Type B pancreatic cell (in vitro differentiated cells): ENCODE data around the gene NEIL1. TPM values are rescaled to one million over a fixed set of nuclear protein-coding genes. Genes with fewer than 3 reads are reported as not detected.

Source experiments
- DNase-seq: peaks from one replicate; pipeline ENCODE4 v3.0.0; 2021; ENCODE audit warnings: mixed read lengths; ENCODE audit not compliant: unreplicated experiment; ENCODE audit errors: extremely low spot score
- H3K27ac Mint-ChIP-seq: 2 replicates; pipeline ENCODE4 v1.8.0; 2021; ENCODE audit warnings: mild to moderate bottlenecking, mixed read lengths
- H3K27me3 Mint-ChIP-seq: 2 replicates; pipeline ENCODE4 v1.8.0; 2021; ENCODE audit warnings: mixed read lengths
- H3K36me3 Mint-ChIP-seq: 2 replicates; pipeline ENCODE4 v1.8.0; 2021; ENCODE audit warnings: mixed read lengths
- H3K4me1 Mint-ChIP-seq: one replicate; pipeline ENCODE4 v1.8.0; 2021; ENCODE audit warnings: mixed read lengths; ENCODE audit not compliant: unreplicated experiment
- H3K4me3 Mint-ChIP-seq: 2 replicates; pipeline ENCODE4 v1.8.0; 2021; ENCODE audit warnings: mild to moderate bottlenecking, mixed read lengths
- H3K9me3 Mint-ChIP-seq: 2 replicates; pipeline ENCODE4 v1.8.0; 2021; ENCODE audit warnings: mixed read lengths
- CTCF ChIP-seq: fragments of 200-600 bp; sonication (generic); conservative IDR thresholded peaks from 2 replicates; pipeline ENCODE4 v1.5.0; 2021; ENCODE audit warnings: antibody characterized with exemption, mild to moderate bottlenecking
- total RNA-seq: library from RNA; stranded (reverse); gene quantifications from 2 replicates; pipeline ENCODE4 v1.2.1, GENCODE V29; 2021; ENCODE audit warnings: low replicate concordance

The NEIL1 gene
- total RNA-seq, 1 donor from 2014 or later, result 40.4 TPM

- Mint-ChIP-seq H3K36me3 (peaks cover 6% of the 10 kb centered on the region), H3K9me3 (no peaks in the 10 kb centered on the region), H3K27ac (no peak overlapping the region), H3K4me3 (no peak overlapping the region), H3K27me3 (no peaks in the 10 kb centered on the region), H3K4me1 (peaks cover 11% of the 10 kb centered on the region)
- no peak for DNase-seq
- no peak for TF ChIP-seq CTCF
Measured at GRCh38 chr15:75366163-75366562, 19.3 kb downstream of the NEIL1 start.

GRCh38 chr15:75367006-75367405 is 20.2 kb downstream of the NEIL1 start:
- Mint-ChIP-seq H3K27ac (no peak overlapping the region), H3K27me3 (no peaks in the 10 kb centered on the region), H3K9me3 (no peaks in the 10 kb centered on the region), H3K36me3 (peaks cover 7% of the 10 kb centered on the region), H3K4me3 (peak overlapping the region; percentile 19), H3K4me1 (peaks cover 11% of the 10 kb centered on the region)
- no peak for DNase-seq
- no peak for TF ChIP-seq CTCF

GRCh38 chr15:75367406-75367912 is 20.6 kb downstream of the NEIL1 start:
- peaks cover 7% of the 10 kb centered on the region for H3K36me3 Mint-ChIP-seq
- no peak for TF ChIP-seq CTCF

GRCh38 chr15:75367913-75368688 is 21.3 kb downstream of the NEIL1 start, which contains the start of gene MAN2C1:
Gene MAN2C1 (minus strand): TSS chr15:75368607. CDS start chr15:75368583, 24 bp downstream.
- no peaks in the 10 kb centered on the region for H3K9me3 Mint-ChIP-seq
- peaks cover 8% of the 10 kb centered on the region for H3K36me3 Mint-ChIP-seq
- DNase-seq, result peak; percentile 92
- H3K27me3 Mint-ChIP-seq, result no peaks in the 10 kb centered on the region
- H3K27ac Mint-ChIP-seq, result peak within 1 kb of the TSS; percentile 94
- peak within 1 kb of the TSS; percentile 93 for H3K4me3 Mint-ChIP-seq
- H3K4me1 Mint-ChIP-seq, result peaks cover 11% of the 10 kb centered on the region
- TF ChIP-seq CTCF, result peak; percentile 75

More at GRCh38 chr15:75367406-75367912, 20.6 kb downstream of the NEIL1 start:
- Mint-ChIP-seq H3K9me3 (no peaks in the 10 kb centered on the region), H3K4me1 (peaks cover 11% of the 10 kb centered on the region), H3K27me3 (no peaks in the 10 kb centered on the region), H3K4me3 (peak overlapping the region; percentile 93), H3K27ac (peak overlapping the region; percentile 68)
- DNase-seq, result peak; percentile 47

- peaks cover 11% of the 10 kb centered on the region for H3K4me1 Mint-ChIP-seq
- peak overlapping the region; percentile 93 for H3K4me3 Mint-ChIP-seq
- TF ChIP-seq CTCF, result no peak
- H3K9me3 Mint-ChIP-seq, result no peaks in the 10 kb centered on the region
- H3K27ac Mint-ChIP-seq, result peak overlapping the region; percentile 94
- no peak for DNase-seq
- no peaks in the 10 kb centered on the region for H3K27me3 Mint-ChIP-seq
- peaks cover 13% of the 10 kb centered on the region for H3K36me3 Mint-ChIP-seq
Measured at GRCh38 chr15:75368689-75369239, 21.9 kb downstream of the NEIL1 start.
